OCI-LY3 (cell line): ENCODE results near the gene ZNF530.

Experiments used
- H2AFZ ChIP-seq: fragments of 200-600, 300-600 bp; shearing (Covaris generic); 2 replicates; pipeline ENCODE4 v1.6.0; 2014; ENCODE audit warnings: antibody characterized with exemption, low read depth, low read length
- H3K27ac ChIP-seq: fragments of 200-600, 300-600 bp; sonication (generic); 2 replicates; pipeline ENCODE4 v1.5.1; 2014; ENCODE audit warnings: mild to moderate bottlenecking, low read length, moderate library complexity, mixed read lengths
- H3K27me3 ChIP-seq: fragments of 200-600, 300-600 bp; sonication (generic); 2 replicates; pipeline ENCODE4 v1.6.1; 2014; ENCODE audit warnings: low read depth, low read length, mixed read lengths
- H3K36me3 ChIP-seq: fragments of 200-600, 300-600 bp; sonication (generic); replicated peaks from 2 replicates; pipeline ENCODE3; 2014; ENCODE audit warnings: low read depth, low read length, mixed read lengths
- H3K4me1 ChIP-seq: fragments of 300-600, 200-600 bp; sonication (generic); 2 replicates; pipeline ENCODE4 v1.6.1; 2014; ENCODE audit warnings: low read length, mixed read lengths
- H3K4me2 ChIP-seq: fragments of 200-600, 300-600 bp; sonication (generic); 2 replicates; pipeline ENCODE4 v1.6.1; 2014; ENCODE audit warnings: low read length, mixed read lengths
- H3K4me3 ChIP-seq: fragments of 300-600, 200-600 bp; sonication (generic); 2 replicates; pipeline ENCODE4 v1.5.1; 2014; ENCODE audit warnings: antibody characterized with exemption, mild to moderate bottlenecking, low read length, moderate library complexity
- H3K79me2 ChIP-seq: fragments of 300-600, 200-600 bp; shearing (Covaris generic); 2 replicates; pipeline ENCODE4 v1.6.1; 2014; ENCODE audit warnings: mild to moderate bottlenecking, low read length, mixed read lengths
- H3K9ac ChIP-seq: fragments of 300-600, 200-600 bp; shearing (Covaris generic); 2 replicates; pipeline ENCODE4 v1.6.0; 2014; ENCODE audit warnings: mild to moderate bottlenecking, low read length, moderate library complexity
- H3K9me3 ChIP-seq: fragments of 200-600, 300-600 bp; shearing (Covaris generic); 2 replicates; pipeline ENCODE4 v1.6.1; 2014; ENCODE audit warnings: low read length, mixed read lengths; ENCODE audit not compliant: insufficient read depth
- H4K20me1 ChIP-seq: fragments of 200-600, 300-600 bp; sonication (generic); 2 replicates; pipeline ENCODE4 v1.6.1; 2016; ENCODE audit warnings: low read length, mixed read lengths; ENCODE audit not compliant: insufficient read depth
- EZH2phosphoT487 ChIP-seq: fragments of 200-600 bp; shearing (Covaris generic); IDR thresholded peaks from 2 replicates; pipeline ENCODE4 v1.6.1; 2018; ENCODE audit warnings: antibody characterized with exemption, mixed run types, low read depth
- TF ChIP-seq, protein P1 (sequence below): fragments of 200-600, 300-600 bp; sonication (generic); IDR thresholded peaks from 2 replicates; pipeline ENCODE4 v1.5.1; 2014; ENCODE audit warnings: antibody characterized with exemption, low read length, low read depth

Gene ZNF530

DNA sequence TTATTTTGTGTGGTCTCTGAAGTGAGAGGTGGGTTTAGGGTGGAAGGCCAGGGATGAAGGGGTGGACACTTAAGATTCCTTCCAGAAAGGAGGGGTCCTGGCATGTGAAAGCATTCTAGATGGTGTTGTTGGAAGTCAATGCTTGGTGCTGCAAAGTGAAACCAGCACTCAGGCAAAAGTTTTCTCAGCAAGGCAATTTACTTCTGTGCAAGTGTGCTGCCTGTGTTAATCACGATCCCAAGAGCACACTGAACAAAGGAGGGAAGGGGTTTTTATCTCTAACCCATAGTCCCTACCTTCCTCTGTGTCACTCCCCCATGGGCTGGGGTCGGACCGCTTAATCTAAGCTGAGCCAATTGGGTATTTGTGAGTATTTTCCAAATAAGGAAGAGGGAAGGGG is 15.7 kb downstream of the ZNF530 start:
- Histone ChIP-seq H3K4me1 (peaks cover 11% of the 10 kb centered on the region), H3K4me3 (peak overlapping the region; percentile 89), H3K79me2 (peaks cover 66% of the 10 kb centered on the region), H3K9ac (no peak overlapping the region), H3K4me2 (peak overlapping the region; percentile 73), H3K36me3 (peaks cover 64% of the 10 kb centered on the region), H3K27ac (no peak overlapping the region), H3K27me3 (no peaks in the 10 kb centered on the region), H4K20me1 (no peaks in the 10 kb centered on the region), H2AFZ (no peak overlapping the region), H3K9me3 (peaks cover 70% of the 10 kb centered on the region)
- TF ChIP-seq EZH2phosphoT487: no peak
- TF ChIP-seq, protein P1, sequence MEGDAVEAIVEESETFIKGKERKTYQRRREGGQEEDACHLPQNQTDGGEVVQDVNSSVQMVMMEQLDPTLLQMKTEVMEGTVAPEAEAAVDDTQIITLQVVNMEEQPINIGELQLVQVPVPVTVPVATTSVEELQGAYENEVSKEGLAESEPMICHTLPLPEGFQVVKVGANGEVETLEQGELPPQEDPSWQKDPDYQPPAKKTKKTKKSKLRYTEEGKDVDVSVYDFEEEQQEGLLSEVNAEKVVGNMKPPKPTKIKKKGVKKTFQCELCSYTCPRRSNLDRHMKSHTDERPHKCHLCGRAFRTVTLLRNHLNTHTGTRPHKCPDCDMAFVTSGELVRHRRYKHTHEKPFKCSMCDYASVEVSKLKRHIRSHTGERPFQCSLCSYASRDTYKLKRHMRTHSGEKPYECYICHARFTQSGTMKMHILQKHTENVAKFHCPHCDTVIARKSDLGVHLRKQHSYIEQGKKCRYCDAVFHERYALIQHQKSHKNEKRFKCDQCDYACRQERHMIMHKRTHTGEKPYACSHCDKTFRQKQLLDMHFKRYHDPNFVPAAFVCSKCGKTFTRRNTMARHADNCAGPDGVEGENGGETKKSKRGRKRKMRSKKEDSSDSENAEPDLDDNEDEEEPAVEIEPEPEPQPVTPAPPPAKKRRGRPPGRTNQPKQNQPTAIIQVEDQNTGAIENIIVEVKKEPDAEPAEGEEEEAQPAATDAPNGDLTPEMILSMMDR: no peak

- TF ChIP-seq EZH2phosphoT487: no peak
- TF ChIP-seq, protein P1: no peak
- no peak overlapping the region for H3K4me2 ChIP-seq
- H3K36me3 ChIP-seq: peaks cover 92% of the 10 kb centered on the region
- H3K27ac ChIP-seq: no peak overlapping the region
- H3K9me3 ChIP-seq: peaks cover 86% of the 10 kb centered on the region
- H4K20me1 ChIP-seq: no peaks in the 10 kb centered on the region
- H2AFZ ChIP-seq: no peak overlapping the region
- H3K9ac ChIP-seq: no peak overlapping the region
- no peak overlapping the region for H3K4me3 ChIP-seq
- no peaks in the 10 kb centered on the region for H3K27me3 ChIP-seq
- no peaks in the 10 kb centered on the region for H3K4me1 ChIP-seq
- peaks cover 78% of the 10 kb centered on the region for H3K79me2 ChIP-seq
Observed at GRCh38 chr19:57620673-57621348, 21.1 kb downstream of the ZNF530 start.

DNA sequence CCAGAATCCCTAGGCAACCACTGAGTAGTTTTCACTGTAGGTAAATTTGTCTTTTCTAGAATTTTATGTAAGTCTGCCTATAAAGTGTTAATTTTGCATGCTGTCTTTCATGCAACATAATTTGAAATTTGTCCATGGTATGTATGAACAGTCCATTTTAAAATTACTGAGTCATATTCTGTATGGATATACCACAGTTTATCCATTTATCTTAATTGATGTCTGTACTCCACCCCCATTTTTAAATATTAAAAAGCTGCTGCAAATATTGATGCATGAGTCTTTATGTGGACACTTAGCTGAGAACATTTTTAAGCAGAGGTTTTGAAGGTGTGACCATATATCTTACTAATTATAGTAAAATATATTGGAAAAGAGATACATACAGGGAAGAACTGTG is 23.4 kb downstream of the ZNF530 start:
- peaks cover 69% of the 10 kb centered on the region for H3K36me3 ChIP-seq
- no peaks in the 10 kb centered on the region for H3K4me1 ChIP-seq
- H2AFZ ChIP-seq: no peak overlapping the region
- H3K4me2 ChIP-seq: no peak overlapping the region
- H3K9me3 ChIP-seq: peaks cover 63% of the 10 kb centered on the region
- no peaks in the 10 kb centered on the region for H3K27me3 ChIP-seq
- no peak overlapping the region for H3K27ac ChIP-seq
- peaks cover 55% of the 10 kb centered on the region for H3K79me2 ChIP-seq
- TF ChIP-seq, protein P1: no peak
- TF ChIP-seq EZH2phosphoT487: no peak
- no peak overlapping the region for H3K9ac ChIP-seq
- no peaks in the 10 kb centered on the region for H4K20me1 ChIP-seq
- no peak overlapping the region for H3K4me3 ChIP-seq

- Histone ChIP-seq H3K9ac (peak within 1 kb of the TSS; percentile 70), H4K20me1 (no peaks in the 10 kb centered on the region), H3K27me3 (no peaks in the 10 kb centered on the region), H3K4me3 (peak within 1 kb of the TSS; percentile 86), H3K27ac (no peak within 1 kb of the TSS), H3K36me3 (peaks cover 31% of the 10 kb centered on the region), H2AFZ (peak within 1 kb of the TSS; percentile 94), H3K4me2 (peak within 1 kb of the TSS; percentile 84), H3K9me3 (peaks cover 14% of the 10 kb centered on the region; the same call in 1 of the 2 replicates), H3K4me1 (peaks cover 7% of the 10 kb centered on the region), H3K79me2 (no peaks in the 10 kb centered on the region)
- TF ChIP-seq, protein P1: peak; percentile 14; the same call in 1 of the 2 replicates
- TF ChIP-seq EZH2phosphoT487: no peak
Observed at GRCh38 chr19:57632987-57633831, 33.5 kb downstream of the ZNF530 start, which contains the start of gene ZNF211. Gene ZNF211, plus strand, starts transcription at chr19:57633168. Its CDS starts 179 bp downstream, at chr19:57633347.
